Activated T-cell treated with anti-CD3 and anti-CD28 coated beads for 4 hours (primary cell): ENCODE measurements around the gene PLIN3.
"Not testable (repeated sequence)": the region's sequence is repeated elsewhere in the genome, so short reads cannot be mapped to it uniquely, and the experiment has no call there.

Experiments used
- DNase-seq: peaks from one replicate; pipeline ENCODE4 v3.0.0-alpha.2; 2020

The PLIN3 gene

GRCh38 chr19:4805140-4805539, 62.3 kb downstream of the PLIN3 start:
- not testable (repeated sequence) for DNase-seq

DNA sequence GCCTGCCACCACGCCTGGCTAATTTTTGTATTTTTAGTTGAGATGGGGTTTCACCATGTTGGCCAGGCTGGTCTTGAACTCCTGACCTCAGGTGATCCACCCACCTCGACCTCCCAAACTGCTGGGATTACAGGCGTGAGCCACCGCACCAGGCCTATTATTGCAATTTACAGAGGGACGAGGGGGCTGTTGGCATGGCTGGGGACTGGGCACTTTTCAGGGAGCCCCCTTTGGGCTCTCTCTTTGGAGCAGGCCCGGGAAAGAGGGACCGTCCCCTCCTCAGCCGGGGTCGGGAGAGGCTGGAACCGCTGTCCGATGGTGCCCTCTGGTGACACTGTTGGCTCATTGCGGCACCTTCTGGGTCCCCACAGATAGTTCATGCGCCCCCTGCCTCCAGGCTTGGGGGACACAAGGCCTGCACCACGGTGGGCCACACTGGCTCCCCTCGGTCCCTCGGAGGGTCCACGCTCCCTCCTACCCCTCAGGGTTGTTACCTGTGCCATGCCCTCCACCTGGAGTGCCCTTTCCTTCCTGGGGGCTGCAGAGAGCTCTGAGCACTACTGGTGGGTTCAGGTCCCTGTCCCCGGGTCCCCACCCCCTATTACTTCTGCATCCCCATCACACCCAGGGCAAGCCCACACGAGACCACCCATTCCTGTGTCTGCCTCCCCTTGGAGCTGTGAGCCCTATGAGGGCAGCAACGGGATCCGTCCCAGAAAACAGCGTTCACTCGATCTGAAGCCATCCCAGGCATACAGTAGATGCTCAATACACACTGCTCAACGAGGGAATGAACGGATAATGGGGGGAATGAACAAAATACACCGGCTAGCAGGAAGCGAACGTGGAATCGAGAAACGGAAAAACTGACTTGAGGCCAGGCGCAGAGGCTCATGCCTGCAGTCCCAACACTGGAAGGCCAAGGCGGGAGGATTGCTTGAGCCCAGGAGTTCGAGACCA, 63.5 kb downstream of the PLIN3 start:
- DNase-seq, result peak; percentile 51

GRCh38 chr19:4802711-4803110, 64.8 kb downstream of the PLIN3 start:
- no peak for DNase-seq

DNA sequence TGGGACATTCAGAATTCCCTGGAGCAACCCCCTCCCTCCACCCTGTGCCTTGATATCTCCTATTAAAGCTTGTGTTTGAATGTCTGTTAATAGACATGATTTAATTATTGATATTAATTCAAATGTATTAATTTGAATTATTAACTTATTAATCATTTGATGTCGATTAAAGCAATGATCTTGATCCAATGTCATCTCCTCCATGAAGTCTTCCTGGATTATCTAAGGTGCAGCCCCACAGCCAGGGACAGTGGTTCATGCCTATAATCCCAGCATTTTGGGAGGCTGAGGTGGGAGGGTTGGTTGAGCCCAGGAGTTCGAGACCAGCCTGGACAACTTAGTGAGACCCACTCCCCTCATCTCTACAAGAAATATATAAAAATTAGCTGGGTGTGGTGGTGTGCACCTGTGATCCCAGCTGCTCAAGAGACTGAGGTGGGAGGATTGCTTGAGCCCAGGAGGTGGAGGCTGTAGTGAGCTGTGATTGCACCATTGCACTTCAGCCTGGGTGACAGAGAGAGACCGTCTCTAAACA, 66.3 kb downstream of the PLIN3 start:
- no peak for DNase-seq

DNA sequence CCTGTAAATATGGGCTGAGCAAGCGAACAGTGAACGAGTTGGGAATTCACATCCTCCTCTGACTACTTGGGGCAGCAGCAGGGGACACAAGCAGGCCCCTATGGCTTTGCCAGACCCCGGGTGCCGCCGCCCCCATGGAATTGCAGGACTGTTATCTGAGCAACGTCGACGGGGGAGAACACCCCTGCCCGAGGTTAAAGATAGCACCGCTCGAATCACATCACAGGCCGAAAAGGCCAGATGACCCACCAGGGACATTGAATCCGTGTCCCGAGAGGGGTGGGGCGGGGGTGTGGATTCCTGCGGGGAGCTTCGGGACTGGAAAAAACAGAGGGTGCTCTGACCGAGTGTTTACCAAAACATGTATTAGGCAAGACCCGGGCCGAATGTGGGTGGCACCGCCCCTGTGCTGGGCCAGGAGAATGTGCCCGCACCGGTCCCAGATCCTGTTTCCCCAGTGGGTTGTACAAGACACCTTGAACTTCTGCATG, 66.8 kb downstream of the PLIN3 start:
- no peak for DNase-seq

DNA sequence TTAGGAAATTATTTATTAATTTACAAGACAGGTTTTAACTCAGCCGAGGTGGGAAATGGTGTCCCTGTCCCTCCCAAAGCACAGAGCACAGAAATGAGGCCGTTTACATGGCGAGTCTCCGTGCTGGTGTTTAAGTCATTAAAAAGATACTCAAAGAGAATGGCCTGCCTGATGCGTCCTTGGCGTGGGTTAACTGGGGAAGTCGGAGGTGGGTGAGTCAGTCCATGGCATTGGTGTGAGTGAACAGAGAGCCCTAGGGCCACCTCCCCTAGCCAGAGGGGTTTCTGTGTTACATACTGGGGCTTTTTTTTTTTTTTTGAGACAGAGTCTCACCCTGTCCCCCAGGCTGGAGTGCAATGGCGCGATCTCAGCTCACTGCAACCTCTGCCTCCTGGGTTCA, 72.1 kb downstream of the PLIN3 start:
- no peak for DNase-seq

GRCh38 chr19:4794971-4795370, 72.5 kb downstream of the PLIN3 start:
- DNase-seq, result no peak

- DNase-seq, result not testable (repeated sequence)
Observed at GRCh38 chr19:4793278-4793677, 74.2 kb downstream of the PLIN3 start.

DNA sequence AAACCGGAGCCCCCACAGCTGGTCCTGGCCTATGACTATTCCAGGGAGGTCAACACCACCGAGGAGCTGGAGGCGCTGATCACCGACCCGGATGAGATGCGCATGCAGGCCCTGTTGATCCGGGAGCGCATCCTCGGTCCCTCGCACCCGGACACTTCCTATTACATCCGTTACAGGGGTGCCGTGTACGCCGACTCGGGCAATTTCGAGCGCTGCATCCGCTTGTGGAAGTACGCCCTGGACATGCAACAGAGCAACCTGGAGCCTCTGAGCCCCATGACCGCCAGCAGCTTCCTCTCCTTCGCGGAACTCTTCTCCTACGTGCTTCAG, 74.6 kb downstream of the PLIN3 start:
- not testable (repeated sequence) for DNase-seq

GRCh38 chr19:4792019-4792865, 75.2 kb downstream of the PLIN3 start:
- DNase-seq, result not testable (repeated sequence)

GRCh38 chr19:4791183-4792018, 76.1 kb downstream of the PLIN3 start, which contains the start of gene FEM1A:
Gene FEM1A, plus strand, starts transcription at chr19:4791734. Its CDS starts 121 bp downstream, at chr19:4791855.
- DNase-seq, result peak; percentile 96
